Dedifferentiated amniotic fluid mesenchymal stem cell (primary cell): ENCODE measurements around the gene ZFYVE28.

Experiments used
- DNase-seq: peaks from one replicate; pipeline ENCODE4 v3.0.0-alpha.2; 2016; ENCODE audit errors: extremely low spot score

The ZFYVE28 gene

GRCh38 chr4:2333356-2333841, 85.0 kb downstream of the ZFYVE28 start:
- no peak for DNase-seq

GRCh38 chr4:2332976-2333319, 85.5 kb downstream of the ZFYVE28 start:
- DNase-seq, result no peak

- no peak for DNase-seq
Observed at GRCh38 chr4:2332201-2332975, 86.1 kb downstream of the ZFYVE28 start.

- no peak for DNase-seq
Observed at GRCh38 chr4:2331519-2332200, 86.8 kb downstream of the ZFYVE28 start.

- DNase-seq, result no peak
Observed at GRCh38 chr4:2331043-2331420, 87.4 kb downstream of the ZFYVE28 start.

DNA sequence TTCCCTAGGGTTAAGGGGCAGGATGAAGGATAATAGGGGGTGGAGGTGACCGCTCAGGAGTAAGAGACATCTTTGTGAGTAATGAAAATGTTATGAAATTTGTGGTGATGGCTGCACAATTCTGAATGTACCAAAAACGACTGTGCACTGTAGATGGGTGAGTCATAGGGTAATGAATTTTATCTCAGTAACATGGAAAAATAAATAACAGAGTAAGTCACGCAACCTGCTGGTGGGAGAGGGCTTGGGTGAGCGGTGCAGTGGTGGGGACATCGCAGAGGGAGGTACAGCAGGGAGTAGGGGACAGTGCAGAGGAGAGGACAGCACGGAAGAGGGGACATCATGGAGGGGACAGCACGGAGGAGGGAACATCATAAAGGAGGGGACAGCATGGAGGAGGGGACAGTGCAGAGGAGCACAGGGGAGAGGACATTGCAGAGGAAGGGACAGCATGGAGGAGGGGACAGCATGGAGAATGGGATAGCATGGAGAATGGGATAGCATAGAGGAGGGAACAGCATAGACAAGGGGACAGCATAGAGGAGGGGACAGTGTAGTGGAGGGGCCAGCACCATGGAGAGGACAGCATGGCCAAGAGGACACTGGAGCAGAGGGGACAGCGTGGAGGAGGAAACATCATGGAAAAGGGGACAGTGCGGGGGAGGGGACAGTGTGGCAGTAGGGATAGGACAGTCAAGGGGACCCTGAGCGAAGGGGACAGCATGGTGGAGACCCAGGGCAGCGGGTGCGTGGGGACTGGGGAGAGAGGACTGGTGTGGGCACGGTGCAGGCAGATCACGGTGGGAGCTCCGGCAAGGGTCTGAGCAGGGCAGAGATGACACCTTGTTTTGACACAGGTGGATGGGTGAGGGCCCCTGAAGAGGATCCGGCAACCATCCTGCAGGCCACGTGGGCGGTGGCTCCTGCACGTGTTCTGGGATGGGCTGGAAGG, 88.1 kb downstream of the ZFYVE28 start:
- DNase-seq, result peak; percentile 83

DNA sequence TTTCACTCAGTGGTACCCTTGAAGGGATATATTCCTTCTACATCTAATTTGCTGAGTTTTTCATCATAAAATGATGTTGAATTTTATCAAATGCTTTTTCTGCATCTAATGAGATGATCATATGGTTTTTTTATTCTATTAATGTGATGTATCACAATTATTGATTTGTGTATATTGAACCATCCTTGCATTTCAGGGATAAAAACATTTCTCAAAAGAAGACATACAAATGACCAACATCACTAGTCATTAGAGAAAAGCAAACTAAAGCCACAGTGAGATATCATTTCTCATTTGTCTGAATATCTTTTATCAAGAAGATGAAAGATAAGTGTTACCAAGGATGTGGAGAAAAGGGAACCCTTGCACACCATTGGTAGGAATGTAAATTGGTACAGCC, 90.9 kb downstream of the ZFYVE28 start:
- no peak for DNase-seq

DNA sequence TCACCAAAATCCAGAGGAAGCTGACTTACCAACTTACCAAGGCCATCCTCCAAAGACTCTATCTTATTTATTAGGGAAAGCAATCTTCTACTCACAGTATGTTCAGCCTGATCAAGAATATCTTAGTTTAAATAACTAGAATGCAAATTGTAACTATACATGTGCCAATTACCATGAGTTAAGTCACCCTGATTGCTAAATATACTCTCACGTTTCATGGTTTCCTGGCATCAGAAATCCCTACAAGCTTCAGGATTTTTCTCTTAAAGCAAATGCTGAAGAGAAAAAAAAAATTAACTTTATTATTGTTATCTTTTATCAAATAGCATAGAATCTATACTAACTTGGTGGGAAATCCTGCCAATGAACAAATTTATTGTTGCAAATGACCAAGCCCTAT, 93.6 kb downstream of the ZFYVE28 start:
- no peak for DNase-seq

DNA sequence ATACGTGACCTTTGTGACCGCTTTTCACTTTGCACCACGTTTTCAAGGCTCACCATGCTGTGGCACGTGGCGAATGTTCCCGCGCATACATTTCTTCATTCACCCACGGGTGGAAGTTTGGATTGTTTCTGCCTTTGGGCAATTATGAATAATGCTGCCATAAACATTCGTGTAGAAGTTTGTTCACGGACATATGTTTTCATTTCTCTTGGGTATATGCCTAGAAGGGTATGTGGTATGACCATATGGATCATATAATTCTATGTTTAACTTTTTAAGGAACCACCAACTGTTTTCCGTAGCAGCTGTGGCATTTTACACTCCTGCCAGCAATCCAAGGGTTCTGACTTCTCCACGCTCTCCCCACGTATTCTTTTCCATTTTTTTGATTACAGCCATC, 95.6 kb downstream of the ZFYVE28 start:
- peak; percentile 38 for DNase-seq

- DNase-seq, result no peak
Observed at GRCh38 chr4:2322227-2322626, 96.2 kb downstream of the ZFYVE28 start.

GRCh38 chr4:2321279-2322196, 96.9 kb downstream of the ZFYVE28 start:
- DNase-seq, result no peak

DNA sequence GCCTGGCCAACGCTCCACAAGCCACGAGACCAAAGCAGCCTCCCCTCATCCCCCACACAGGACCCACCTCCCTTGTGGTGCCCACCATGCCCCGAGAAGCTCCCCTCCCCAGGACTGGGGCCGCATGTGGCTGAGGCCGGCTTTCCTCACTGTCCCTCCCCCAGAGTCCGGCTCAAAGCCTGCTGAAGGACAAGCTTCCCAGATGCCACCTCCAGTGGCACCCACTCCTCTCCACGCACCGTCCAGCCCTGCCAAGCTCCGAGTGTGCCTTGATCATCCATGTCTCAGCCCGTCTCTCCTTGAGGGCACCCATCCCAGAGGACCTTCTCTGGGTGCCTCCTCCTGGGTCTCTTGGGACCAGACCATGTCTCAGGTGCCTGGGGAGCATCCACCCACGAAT, 97.7 kb downstream of the ZFYVE28 start:
- DNase-seq, result no peak

DNA sequence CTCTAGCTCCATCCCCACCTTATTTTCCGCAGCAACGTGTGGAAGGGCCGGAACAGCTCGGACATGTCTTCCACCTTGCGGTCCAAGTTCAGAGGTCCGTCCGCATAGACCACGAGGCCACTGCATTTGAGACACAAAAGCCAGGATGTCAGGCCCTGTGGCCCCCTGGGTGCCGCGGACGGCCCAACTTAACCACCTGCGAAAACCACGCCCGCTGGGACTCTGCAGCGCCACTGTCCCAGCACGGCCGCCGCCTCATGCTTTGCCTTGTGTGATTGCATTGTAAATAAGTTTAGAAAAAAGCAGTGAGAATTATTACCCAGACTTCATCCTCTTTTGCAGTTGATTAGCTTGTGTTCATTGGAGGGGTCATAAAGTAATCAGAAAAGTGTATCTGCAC, 98.3 kb downstream of the ZFYVE28 start:
- DNase-seq, result no peak

DNA sequence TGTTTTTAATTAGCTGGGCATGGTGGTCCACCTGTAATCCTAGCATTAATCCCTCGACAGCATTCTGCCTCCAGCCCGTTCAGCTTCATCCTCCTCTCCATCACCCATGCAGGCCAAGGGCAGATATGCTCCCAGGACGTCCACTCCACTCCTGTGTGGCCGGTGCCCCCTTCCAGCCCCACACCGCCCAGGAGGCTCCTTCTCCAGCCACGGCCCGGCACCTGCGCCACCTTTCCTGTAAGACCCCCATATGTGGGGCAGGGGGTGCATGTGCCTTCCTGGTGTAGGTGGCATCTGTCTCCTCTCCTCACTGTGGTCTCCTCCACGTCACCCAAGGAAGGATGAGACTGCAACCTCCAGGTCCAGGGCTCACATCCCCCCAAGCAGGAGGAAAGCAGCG, 99.6 kb downstream of the ZFYVE28 start:
- DNase-seq, result no peak

GRCh38 chr4:2318476-2318875, 100.0 kb downstream of the ZFYVE28 start:
- no peak for DNase-seq

DNA sequence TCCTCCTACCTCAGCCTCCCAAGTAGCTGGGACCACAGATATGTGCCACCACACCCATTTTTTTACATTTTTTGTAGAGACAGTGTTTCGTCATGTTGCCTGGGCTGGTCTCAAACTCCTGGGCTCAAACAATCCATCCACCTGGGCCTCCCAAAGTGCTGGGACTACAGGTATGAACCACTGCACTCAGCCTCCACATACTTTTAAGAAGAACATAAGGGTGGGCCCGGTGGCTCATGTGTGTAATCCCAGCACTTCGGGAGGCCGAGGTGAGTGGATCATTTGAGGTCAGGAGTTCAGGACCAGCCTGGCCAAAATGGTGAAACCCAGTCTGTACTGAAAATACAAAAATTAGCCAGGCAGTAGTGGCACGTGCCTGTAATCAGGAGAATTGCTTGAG, 105.1 kb downstream of the ZFYVE28 start:
- no peak for DNase-seq

DNA sequence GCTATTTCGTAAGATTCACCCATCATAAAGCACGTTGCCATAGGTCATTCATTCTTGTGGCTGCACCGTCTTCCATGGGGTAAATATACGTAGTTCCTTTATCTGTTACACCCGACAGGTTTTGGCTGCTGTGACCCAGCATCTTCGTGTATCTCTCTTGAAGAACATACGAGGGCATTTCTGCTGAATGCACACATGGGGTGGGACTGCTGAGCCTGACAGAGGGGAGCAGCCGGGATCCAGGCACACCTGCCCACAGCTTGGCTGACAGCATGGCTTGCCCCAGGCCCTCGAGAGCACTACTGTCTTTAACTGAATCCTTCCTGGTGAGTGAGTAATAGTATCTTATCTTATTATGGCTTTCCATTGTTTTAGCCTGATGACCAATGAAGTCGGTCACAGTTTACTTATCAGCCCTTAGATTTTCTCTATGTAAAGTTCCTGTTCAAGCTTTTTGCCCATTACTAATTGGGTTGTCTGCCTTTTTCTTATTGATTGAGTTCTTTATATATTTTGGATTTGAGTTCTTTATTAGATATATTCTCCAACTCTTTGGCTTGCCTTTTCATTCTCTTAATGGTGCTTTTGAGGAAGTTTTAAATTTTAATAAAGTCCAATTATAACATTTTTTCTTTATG, 111.6 kb downstream of the ZFYVE28 start:
- DNase-seq, result no peak

DNA sequence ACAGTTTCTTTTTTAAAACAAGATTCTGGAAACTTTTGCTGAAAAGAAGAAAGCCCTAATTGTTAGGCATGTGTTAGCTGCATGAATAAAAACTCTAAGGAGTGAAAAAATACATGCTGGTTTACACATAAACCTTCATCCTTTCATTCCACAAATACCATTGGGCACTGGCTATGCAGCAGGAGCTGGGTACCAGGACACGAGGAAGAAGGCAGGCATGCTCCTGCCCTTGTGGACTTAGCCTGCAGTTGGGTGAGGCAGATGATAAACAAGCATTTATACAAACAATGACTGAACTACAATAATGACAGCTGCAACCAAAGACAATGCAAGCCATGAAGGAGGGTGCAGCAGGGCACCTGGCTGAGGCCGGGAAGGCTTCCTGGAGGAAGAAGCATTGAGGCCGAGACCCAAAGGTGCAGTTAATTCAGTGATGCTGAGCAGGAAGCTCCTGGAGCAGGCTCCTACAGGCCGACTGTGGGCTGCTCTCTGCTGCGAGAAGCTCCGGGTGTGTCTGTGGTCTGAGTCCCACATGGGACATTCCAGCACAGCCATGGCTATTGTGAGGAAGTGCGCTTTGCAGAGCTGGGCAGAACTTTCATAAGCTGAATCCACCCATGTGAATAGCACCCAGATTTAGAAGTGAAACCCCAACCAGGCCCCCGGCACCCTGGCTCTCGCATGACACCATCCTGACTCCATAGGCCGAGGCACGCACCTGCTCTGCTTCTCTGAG, 112.5 kb downstream of the ZFYVE28 start:
- no peak for DNase-seq

GRCh38 chr4:2304877-2305561, 113.4 kb downstream of the ZFYVE28 start:
- no peak for DNase-seq
